Endometrial microvascular endothelial cells (primary cell): ENCODE measurements around the gene UBXN11. TPM values are rescaled to one million over a fixed set of nuclear protein-coding genes. Genes with fewer than 3 reads are reported as not detected.
"Not testable (repeated sequence)": the region's sequence is repeated elsewhere in the genome, so short reads cannot be mapped to it uniquely, and the experiment has no call there.

Source experiments
- in situ Hi-C: cut with HindIII; loops from 2 replicates; pipeline ENCODE4 v1.10.0; 2017; ENCODE audit warnings: low sequenced_read_pairs, low pct_unique_long_range_greater_than_20kb; ENCODE audit errors: inconsistent ontology term
- total RNA-seq: library from RNA; depleted of rRNA; stranded (reverse); fragments of >200 nt; gene quantifications from one replicate; pipeline ENCODE4 v1.2.3, GENCODE V29; 2015; ENCODE audit errors: inconsistent ontology term

Gene UBXN11
- total RNA-seq, 1 donor from 2014 or later = 2.6 TPM

- in situ Hi-C loops = no loop called here
Observed at GRCh38 chr1:26314501-26314900, 8.1 kb upstream of the UBXN11 start.

- in situ Hi-C loops = not testable (repeated sequence)
Observed at GRCh38 chr1:26307966-26308899, 1.8 kb upstream of the UBXN11 start.

- in situ Hi-C loops = no loop called here
Observed at GRCh38 chr1:26307363-26307781, 936 bp upstream of the UBXN11 start.

GRCh38 chr1:26305667-26306289, 658 bp downstream of the UBXN11 start:
- in situ Hi-C loops = no loop called here

GRCh38 chr1:26302733-26303405, 3.6 kb downstream of the UBXN11 start:
- in situ Hi-C loops = no loop called here

DNA sequence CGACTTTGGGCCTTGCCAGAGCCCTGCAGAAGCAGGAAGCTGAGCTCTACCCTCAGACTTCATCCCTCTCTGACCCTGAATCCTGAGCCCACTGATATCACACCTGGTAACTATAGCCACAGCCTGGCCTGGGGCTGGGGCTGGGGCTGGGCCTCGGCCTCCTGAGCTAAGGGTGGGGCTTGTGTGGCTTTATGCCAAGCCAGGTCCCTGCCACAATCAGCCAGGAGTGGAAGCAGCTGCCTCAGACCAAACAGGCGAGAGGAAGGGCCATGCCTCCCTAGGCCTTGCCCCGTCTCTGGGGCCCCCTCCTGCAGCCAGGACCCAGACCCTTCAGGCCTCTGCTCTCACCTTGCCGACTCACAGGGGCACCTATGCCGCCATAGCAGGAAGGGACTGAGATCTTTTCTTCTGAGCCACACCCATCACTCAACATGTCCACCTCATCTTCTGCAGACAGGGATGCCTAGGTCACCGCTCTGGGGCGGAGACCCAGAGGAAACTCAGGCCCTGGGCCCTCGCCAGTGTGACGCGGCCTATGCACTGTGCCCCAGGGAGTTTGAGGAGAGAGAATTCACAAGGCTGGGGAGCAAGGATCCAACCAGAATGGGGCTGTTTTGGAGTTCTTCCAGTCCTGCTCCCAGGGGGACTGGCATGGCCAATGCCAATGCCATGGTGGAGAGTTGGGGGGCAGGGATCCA, 5.7 kb downstream of the UBXN11 start:
- in situ Hi-C loops = no loop called here

DNA sequence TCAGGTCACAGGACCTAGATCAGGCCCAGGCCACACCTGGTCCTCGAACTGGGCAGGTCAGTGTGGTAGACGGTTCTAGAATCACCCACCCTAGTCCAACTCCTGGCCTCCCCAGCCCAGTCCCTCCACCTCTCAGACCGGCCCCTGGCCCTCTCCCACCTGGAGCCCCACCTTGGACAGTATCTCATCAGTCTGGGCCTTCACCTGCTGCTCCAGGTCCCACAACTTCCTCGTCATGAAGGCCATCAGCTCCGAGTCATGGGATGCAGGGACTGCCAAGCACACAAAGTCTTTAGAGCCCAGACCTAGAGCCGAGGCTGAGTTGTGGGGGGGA, 8.7 kb downstream of the UBXN11 start:
- in situ Hi-C loops = no loop called here

DNA sequence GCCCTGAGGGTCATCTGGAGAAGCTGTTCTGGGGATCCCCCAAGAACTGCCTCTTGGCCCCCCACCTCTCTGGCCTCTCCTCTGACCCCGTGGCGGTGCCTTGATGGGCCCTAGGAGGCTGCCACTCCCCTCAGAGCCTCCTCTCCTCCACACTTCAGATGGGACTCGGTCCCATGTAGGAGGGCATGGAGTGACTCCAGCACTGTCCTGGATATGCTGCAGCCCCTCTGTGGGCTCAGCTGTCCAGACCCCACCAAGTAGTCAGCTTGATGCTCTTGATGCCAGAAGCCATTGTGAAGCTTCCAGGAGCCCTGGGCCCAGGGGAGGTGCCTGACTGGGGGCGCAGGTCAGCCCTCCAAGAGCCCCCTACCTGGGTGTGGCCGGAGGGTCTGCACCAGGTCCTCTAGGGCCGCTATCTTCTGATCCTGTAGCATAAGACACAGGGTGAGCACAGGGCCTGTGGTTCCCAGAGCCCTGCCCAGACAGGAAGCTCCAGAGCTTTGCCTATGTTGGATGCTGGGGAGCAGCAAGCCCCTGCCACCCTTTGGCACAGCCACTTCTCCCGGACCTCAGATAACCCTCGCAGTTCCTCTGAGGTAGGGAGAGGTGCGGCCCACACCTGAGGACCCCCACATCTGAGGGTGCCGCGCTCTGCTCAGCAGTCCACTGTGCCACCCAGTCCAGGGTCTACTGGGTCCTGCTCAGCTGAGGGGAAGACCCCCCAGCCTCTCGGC, 9.2 kb downstream of the UBXN11 start:
- in situ Hi-C loops = no loop called here

- in situ Hi-C loops = no loop called here
Observed at GRCh38 chr1:26296340-26297056, 9.9 kb downstream of the UBXN11 start.

DNA sequence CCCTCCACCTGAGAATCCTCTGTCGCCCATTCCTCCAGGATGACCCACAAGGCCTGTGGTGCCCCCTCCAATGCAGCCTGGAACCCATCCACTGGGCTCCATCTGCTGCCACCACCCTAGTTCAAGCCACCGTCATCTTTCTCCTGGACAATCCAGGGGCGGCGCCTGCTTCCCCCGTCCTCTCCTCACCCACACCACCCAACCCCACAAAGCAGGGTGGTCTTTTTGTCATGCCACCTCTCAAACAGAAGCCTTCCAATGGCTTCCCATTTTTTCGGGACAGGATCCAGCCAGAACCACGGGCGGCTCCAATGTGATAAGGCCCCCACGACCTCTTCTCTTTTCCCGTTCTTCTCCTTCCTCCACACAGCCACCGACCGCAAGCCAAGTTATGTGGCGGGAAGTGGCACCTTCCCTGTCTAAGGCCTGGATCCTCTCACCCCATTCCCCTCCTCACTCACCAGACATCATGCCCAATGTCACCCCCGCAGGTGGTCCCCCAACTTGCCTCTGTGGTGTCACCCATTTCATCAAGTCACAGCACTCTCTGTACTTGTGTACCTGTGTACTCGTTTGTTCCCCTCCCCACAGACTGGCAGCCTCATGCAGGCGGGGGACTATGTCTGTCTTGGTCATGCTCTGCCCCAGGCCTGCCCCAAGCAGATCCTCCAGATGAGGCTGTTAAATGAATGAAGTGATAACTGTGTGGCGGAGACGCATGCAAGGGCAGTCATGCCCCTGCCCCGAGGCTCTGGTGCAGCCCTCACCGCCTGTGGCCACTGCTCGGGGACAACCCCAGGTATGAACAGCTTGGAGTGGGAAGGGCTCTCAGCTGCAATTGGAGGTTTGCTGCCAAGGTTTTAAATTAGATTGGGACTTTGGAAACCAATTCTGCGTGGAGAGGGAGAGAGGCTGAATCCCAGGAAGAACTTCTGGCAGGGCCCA, 11.0 kb downstream of the UBXN11 start:
- in situ Hi-C loops = no loop called here

DNA sequence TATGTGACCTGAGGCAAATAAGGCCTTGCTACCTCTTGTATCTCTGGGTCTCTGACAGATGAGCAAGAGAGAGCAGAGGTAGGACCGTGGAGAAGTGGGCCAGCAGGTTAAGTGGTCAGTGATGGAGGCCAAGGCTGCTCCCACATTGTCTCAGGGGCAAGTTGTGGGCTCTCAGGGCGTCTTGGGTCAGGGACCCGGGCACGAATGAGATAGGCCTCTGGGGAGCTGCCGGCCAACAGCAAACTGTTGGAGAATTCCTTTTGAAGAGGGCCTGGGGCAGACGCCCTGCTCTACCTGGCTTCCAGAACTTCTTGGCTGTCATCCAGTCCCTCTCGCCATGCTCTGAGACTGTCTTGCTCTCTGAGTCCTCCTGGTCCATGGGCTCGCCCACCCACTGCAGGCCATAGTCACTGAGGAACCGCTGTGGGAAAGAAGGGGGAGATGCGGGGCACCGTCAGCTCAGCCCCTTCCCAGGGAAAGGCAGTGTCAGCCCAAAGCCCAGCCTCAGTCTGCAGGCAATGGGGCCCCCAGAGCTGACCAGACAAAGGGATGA, 12.4 kb downstream of the UBXN11 start:
- in situ Hi-C loops = no loop called here

DNA sequence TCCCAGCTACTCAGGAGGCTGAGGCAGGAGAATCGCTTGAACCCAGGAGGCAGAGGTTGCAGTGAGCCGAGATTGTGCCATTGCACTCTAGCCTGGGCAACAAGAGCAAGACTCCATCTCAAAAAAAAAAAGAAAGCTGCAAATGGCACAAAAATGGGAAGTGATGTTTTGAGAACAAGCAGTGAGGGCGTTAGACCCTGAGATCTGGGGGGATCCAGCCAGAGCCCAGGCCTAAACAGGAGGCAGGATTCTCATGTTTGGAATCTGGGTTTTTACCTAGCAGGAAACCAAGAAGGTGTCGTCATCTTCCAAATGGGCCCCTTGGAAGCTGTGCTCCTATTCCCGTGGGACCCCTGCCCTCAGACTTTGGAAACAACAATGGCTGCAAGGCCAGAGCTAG, 13.7 kb downstream of the UBXN11 start:
- in situ Hi-C loops = not testable (repeated sequence)

GRCh38 chr1:26291939-26292338, 14.5 kb downstream of the UBXN11 start:
- in situ Hi-C loops = no loop called here

- in situ Hi-C loops = no loop called here
Observed at GRCh38 chr1:26291433-26291832, 15.0 kb downstream of the UBXN11 start.

DNA sequence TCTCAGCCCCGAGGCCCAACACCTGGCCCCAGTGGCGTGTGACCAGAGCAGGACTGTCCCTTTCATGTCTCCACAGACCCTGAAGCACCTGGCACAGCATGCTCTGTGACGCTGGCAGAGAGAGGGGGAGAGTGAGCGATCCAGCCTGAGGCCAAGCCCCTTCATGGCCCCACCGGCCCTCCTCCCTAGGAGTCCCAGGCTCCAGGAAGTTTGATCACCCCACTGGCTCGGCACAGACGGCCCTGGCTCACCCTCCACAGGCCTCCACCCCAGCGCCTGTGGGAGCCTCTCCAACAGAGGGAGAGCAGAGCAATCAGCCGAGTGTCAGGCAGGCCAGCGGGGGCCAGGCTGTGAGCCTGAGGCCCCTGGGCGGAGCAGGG, 15.6 kb downstream of the UBXN11 start:
- in situ Hi-C loops = no loop called here

GRCh38 chr1:26290122-26290881, 16.1 kb downstream of the UBXN11 start:
- in situ Hi-C loops = no loop called here
